ENCODE data around the gene CNTNAP5. TPM values are rescaled to one million over a fixed set of nuclear protein-coding genes. Genes with fewer than 3 reads are reported as not detected.

Gene CNTNAP5
- total RNA-seq, 1 donor from 2014 or later: not detected

- peaks cover 4% of the 10 kb centered on the region for H3K4me1 Mint-ChIP-seq
- DNase-seq (ENCODE audit: low spot score): no peak
- H3K9me3 ChIP-seq (ENCODE audit: low read depth): no peaks in the 10 kb centered on the region
- no peaks in the 10 kb centered on the region for H3K27me3 Mint-ChIP-seq (ENCODE audit: insufficient read depth, low read depth)
- no peaks in the 10 kb centered on the region for H3K36me3 Mint-ChIP-seq
- H4K20me1 ChIP-seq (ENCODE audit: low read depth): no peaks in the 10 kb centered on the region
- H3K9me3 Mint-ChIP-seq: no peaks in the 10 kb centered on the region
- H3K4me2 ChIP-seq: peak overlapping the region; percentile 38
- no peak overlapping the region for H3K4me3 Mint-ChIP-seq
- no peak overlapping the region for H3K27ac Mint-ChIP-seq
- no peak overlapping the region for H3K9ac ChIP-seq
- no peaks in the 10 kb centered on the region for H3K79me2 ChIP-seq (ENCODE audit: low read depth)
- no peak overlapping the region for H3K4me3 ChIP-seq
- H3K27ac ChIP-seq: no peak overlapping the region
- TF ChIP-seq EZH2 (IDR thresholded peaks at IDR 0.05): no peak
- TF ChIP-seq CTCF (IDR thresholded peaks at IDR 0.05): no peak
- TF ChIP-seq EZH2phosphoT487 (IDR thresholded peaks at IDR 0.05): no peak
- no peaks in the 10 kb centered on the region for H3K36me3 ChIP-seq
- peaks cover 22% of the 10 kb centered on the region for H3K4me1 ChIP-seq
- no peaks in the 10 kb centered on the region for H3F3A ChIP-seq (ENCODE audit: low read depth)
- no peak overlapping the region for H2AFZ ChIP-seq (replicated peaks)
- no peaks in the 10 kb centered on the region for H3K27me3 ChIP-seq
Observed at GRCh38 chr2:124610141-124610540, 585.1 kb downstream of the CNTNAP5 start.

GRCh38 chr2:124610866-124611265, 585.8 kb downstream of the CNTNAP5 start:
- TF ChIP-seq EZH2phosphoT487 (IDR thresholded peaks at IDR 0.05) (no peak), CTCF (IDR thresholded peaks at IDR 0.05) (no peak), EZH2 (IDR thresholded peaks at IDR 0.05) (no peak)
- Histone ChIP-seq H3K27me3 (no peaks in the 10 kb centered on the region), H3K79me2 (ENCODE audit: low read depth) (no peaks in the 10 kb centered on the region), H3F3A (ENCODE audit: low read depth) (no peaks in the 10 kb centered on the region), H3K27ac (no peak overlapping the region), H3K4me1 (peaks cover 22% of the 10 kb centered on the region), H3K4me3 (no peak overlapping the region), H4K20me1 (ENCODE audit: low read depth) (no peaks in the 10 kb centered on the region), H3K9ac (no peak overlapping the region), H3K4me2 (no peak overlapping the region), H3K36me3 (no peaks in the 10 kb centered on the region), H2AFZ (replicated peaks) (peak overlapping the region; percentile 63), H3K9me3 (ENCODE audit: low read depth) (no peaks in the 10 kb centered on the region)
- no peak overlapping the region for H3K4me3 Mint-ChIP-seq
- H3K4me1 Mint-ChIP-seq: peaks cover 4% of the 10 kb centered on the region
- no peak for DNase-seq (ENCODE audit: low spot score)
- no peaks in the 10 kb centered on the region for H3K9me3 Mint-ChIP-seq
- no peak overlapping the region for H3K27ac Mint-ChIP-seq
- no peaks in the 10 kb centered on the region for H3K36me3 Mint-ChIP-seq
- H3K27me3 Mint-ChIP-seq (ENCODE audit: insufficient read depth, low read depth): no peaks in the 10 kb centered on the region

GRCh38 chr2:124623560-124623959, 598.5 kb downstream of the CNTNAP5 start:
- Histone ChIP-seq H3F3A (ENCODE audit: low read depth) (no peaks in the 10 kb centered on the region), H3K4me2 (peak overlapping the region; percentile 28), H3K79me2 (ENCODE audit: low read depth) (no peaks in the 10 kb centered on the region), H3K27ac (peak overlapping the region; percentile 10), H3K4me1 (peaks cover 8% of the 10 kb centered on the region), H3K9me3 (ENCODE audit: low read depth) (no peaks in the 10 kb centered on the region), H3K4me3 (no peak overlapping the region), H3K9ac (no peak overlapping the region), H2AFZ (replicated peaks) (no peak overlapping the region), H3K36me3 (no peaks in the 10 kb centered on the region), H3K27me3 (no peaks in the 10 kb centered on the region), H4K20me1 (ENCODE audit: low read depth) (no peaks in the 10 kb centered on the region)
- no peaks in the 10 kb centered on the region for H3K36me3 Mint-ChIP-seq
- no peak overlapping the region for H3K4me3 Mint-ChIP-seq
- TF ChIP-seq EZH2phosphoT487 (IDR thresholded peaks at IDR 0.05) (no peak), CTCF (IDR thresholded peaks at IDR 0.05) (no peak), EZH2 (IDR thresholded peaks at IDR 0.05) (no peak)
- no peak overlapping the region for H3K27ac Mint-ChIP-seq
- H3K27me3 Mint-ChIP-seq (ENCODE audit: insufficient read depth, low read depth): peaks cover 2% of the 10 kb centered on the region
- DNase-seq (ENCODE audit: low spot score): peak; percentile 39
- peaks cover 4% of the 10 kb centered on the region for H3K4me1 Mint-ChIP-seq
- H3K9me3 Mint-ChIP-seq: no peaks in the 10 kb centered on the region
